HG02678 (cell line): ENCODE results near the gene NPBWR2.

Experiments used
- ATAC-seq: cut with Tn5 transposase; IDR thresholded peaks from one replicate; pipeline ENCODE4 v1.9.1; 2021; ENCODE audit warnings: mild to moderate bottlenecking, moderate library complexity; ENCODE audit not compliant: unreplicated experiment

NPBWR2 gene

DNA sequence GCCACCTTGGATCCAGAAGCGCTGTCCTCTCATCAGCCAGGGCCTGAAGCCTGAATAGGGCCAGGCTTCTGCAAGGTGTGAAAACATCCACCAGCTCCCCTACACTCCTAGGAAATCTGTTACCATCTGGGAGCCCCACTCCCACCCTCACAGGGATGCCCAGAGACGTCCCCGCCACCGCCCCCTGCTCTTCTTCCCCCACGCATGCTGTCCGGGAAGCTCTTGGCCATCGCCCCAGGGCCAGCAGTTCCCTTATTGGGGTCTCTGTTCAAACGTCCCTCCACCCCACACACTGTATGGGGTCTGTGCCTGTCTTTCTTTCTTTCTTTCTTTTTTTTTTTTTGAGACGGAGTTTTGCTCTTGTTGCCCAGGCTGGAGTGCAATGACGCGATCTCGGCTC lies 31.8 kb downstream of the NPBWR2 start:
- no peak for ATAC-seq

DNA sequence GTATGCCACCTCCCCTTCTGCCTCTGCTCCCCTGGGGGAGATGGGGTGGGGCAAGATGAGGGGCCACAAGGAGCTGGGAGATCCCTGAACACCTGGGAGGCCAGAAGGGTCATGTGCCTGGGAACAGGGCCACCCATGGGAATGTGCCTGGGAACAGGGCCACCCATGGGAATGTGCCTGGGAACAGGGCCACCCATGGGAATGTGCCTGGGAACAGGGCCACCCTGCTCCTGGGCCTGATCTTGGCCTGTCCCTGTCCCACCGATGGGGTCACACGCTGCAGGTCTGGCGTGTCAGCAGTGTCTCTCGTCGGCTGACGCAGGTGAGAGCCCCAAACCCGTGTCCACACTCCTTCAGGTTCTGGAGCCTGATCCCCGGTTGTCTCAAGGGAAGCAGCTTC lies 32.4 kb downstream of the NPBWR2 start:
- ATAC-seq: no peak

DNA sequence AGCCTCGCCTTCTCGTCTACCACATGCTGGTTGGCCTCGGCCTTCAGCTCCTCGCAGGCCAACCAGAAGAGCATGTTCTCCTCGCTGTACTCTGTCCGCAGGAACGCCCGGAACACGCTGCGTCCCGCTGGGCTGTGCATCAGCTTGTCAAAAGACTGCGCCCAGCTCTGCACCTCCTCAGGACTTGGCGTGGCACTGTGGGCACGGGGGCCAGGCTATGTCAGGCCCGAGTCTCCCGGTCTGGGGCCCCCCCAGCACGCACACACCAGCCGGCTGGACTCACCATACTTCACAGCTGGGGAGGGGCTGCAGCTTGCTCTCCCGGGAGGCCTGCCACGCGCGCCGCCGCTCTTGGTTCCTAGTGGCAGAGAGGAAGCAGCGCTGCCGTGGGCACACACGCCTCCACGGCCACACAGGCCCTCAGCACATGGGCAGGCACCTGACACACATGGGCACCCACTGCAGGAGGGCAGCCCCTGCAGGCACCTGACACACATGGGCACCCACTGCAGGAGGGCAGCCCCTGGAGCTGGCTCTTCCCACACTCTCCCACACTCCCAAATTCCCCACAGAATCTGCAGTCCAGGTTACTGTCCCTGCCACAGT lies 33.1 kb downstream of the NPBWR2 start:
- no peak for ATAC-seq

DNA sequence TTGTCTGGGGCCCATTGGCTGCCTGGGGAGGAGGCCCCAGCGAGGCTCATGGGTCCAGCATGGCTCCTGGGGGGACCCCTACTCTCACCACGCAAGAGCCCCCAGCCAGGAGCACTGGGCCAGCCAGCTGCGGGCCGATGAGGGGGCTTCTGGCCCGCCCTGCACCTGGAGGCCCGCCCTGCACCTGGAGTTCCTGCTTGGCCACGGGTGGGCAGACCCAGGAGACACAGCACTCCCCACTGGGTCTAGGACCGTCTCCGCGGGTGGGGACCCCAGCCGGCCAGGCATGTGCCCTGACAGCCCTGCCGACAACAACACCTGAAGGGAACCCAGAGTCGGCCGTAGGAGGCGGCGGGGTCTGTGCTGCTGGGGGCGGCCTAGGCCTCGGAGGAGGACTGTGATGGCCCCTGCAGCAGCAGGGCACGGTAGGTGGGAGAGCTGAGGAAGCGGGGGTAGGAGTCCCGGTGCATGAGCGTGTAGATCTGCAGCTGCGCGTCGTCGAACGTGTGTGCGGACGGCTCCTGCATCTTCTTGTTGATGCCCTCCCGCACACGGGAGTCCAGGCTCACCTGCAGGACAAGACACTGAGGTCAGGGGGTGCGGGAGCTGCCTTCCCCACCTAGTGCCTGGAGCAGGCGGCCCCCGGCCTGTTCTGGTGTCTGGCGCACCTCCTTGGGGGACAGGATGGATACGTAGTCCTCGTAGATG lies 33.7 kb downstream of the NPBWR2 start:
- ATAC-seq: no peak

DNA sequence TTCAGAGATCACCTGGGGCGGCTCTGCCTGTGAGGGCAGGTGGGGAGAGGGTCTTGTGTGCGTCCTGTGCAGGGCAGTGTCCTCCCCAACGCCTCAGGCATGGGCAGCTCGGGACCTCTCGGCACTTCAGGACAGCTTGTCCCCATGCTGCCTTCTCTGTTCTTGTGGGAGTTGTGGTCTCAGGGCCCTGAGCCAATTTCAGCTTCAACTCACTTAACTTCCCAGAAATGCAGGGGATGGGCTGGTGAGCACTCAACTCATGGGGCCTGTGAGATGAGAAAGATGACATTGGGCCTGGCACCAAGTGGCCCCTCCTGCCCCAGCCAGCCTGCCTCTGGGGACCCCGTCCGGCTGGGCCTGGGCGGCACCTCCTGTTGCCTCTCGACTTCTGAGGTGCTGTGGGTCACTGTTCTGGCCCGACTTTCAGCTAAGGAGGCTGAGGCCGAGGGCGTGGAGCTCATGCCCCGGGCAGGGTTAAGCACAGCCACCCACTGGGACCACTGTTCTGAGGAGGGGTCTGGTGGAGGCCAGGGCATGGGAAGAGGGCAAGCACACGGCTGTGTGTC lies 34.8 kb downstream of the NPBWR2 start:
- ATAC-seq: no peak

DNA sequence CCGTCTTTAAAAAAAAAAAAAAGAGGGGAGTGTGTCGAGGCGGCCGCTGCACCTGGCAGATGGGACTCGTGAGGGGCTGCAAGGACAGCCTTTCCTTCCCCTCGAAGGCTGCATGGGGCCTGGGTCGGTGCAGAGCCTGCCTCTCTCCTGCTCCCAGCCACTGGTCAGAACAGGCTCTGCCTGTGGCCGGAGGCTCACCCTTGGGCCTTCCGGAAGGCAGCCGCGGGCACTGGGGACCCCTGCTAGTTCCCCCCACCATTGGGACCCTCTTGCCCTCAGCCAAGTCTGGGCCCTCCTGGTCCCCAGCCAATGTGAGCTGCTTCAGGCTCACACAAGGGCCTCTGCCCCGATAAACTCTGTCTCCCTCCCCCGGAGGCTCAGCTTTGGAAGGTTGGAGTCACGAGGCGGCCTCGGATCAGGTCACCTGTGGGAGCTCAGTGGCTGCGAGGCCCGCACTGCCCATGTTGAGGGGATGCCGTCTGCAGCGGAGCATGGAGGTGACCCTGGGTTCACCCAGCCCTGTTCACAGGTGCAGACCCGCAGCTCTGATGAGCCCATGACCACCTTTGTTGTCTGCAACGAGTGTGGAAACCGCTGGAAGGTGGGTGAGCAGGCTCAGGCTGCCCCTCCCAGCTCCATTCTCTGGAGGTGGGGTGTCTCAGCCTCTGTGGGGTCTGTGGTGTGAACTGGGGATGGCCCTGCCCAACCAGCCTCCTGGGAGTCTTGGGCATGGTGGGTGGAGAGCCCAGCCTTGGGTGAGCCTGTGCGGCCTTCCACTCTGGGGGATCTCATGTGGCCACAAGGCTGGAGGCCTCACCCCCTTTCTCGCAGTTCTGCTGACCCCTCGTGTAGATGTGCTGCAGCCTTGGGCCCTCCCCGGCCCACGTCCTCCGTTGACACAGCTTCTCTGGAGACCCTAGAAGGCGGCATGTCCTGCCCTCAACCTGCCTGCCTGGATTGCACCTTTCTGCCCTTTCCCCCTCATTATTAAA lies 35.7 kb downstream of the NPBWR2 start:
- ATAC-seq: no peak

DNA sequence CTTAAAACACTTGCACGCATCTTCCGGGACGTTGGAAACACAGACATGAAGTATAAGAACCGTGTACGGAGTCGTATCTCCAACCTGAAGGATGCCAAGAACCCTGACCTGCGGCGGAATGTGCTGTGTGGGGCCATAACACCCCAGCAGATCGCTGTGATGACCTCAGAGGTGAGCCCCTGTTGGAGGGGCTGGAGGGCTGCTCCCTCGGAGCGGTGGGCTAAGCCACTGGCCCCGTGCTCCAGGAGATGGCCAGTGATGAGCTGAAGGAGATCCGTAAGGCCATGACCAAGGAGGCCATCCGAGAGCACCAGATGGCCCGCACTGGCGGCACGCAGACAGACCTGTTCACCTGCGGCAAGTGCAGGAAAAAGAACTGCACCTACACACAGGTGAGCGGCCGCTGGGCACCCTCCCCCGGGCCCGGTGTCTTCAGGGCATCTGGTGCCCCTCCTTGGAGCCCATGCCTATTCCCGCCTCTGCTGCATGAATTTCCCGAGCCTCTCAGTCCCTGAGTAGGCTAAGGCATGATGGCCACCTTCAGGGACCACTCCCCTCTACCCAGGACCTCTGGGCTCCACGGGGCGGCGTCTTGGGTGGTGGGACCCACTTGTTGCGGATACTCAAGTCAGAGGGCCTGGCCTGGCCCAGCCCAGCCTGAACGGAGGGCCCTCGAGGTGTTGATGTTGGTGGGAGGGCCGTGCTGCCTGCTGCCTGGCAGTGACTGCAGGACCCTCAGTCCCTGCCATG lies 36.9 kb downstream of the NPBWR2 start:
- ATAC-seq: no peak

DNA sequence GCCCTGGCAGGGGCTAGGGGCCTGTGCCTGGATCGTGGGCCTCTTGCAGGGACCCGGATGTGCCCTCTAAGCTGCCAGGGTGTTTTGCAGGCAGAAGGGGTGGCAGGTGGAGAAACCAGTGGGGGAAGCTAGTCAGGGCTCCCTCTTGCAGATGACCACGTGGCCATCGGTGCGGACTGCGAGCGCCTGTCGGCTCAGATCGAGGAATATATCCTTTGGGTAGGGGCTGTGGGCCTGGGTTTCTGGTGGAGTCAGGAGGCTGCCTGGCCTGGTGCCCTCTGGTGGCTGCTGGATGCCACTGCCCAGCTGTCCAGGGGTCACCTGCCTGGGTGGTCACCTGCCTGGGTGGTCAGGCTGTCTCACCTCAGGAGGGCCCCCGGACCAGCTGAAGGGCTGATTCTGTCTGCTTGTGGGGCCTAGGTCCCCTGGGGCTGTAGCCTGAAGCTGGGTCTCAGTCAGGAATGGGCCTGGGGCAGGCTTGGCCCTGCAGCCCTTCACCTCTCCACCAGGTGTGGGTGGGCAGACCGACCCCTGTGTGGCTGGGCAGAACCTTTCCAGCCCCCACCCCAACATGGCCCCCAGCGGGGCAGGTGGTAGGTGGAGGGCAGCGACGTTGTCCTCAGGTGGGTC lies 37.6 kb downstream of the NPBWR2 start:
- ATAC-seq: no peak

DNA sequence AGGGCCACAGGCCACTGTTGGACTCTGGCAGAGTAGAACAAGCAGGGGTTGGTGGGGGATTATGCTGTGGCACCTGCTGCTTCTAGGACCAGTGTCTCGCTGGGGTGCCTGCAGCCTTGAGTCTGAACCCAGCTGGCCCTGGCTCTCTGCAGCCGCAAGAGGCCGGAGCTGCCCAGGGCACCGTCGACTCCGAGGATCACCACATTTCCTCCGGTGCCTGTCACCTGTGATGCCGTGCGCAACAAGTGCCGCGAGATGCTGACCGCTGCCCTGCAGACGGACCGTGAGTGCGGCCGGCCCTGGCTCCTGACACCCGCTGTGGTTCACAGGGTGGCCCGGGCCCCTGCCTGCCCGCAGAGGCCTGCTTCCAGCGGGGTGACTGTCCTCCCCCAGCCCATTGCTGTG lies 38.2 kb downstream of the NPBWR2 start:
- no peak for ATAC-seq

DNA sequence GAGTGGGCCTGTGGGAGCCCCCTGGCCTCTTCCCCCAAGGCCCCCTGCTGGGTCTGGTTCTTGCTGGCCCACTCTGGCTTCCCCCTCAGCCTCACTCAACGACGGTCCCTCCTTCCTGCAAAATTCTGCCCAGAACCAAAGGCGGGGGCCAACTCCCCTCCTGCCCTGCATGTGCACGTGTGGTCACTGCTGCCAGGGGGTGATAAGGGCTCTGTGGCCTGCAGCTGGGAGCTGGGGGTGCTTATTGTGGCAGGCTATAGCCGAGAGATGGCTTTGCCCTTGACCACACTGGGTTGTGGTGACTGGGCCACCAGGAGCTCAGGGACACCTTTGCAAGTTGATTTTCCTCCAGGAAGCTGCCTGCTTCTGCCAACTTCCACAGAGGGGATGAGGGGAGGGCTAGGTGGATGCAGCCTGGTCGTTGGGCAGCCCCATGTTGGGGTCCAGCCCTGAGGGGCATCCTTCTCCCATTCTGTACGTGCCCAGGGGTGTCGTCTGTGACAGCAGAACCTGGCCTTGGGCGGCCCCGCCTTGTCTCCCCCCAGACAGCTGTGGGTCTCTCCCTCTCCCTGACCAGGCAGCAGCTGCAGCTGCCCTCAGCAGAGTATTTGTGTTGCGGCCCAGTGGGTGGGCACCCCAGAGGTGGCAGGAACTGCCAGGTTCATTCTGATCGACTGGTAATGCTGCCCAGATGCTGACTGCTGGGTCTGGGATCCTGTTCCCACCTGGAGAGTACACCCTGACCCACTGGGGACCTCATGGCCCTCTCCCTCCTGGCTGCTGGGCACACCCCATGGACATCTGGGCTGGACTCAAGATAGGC lies 38.8 kb downstream of the NPBWR2 start:
- no peak for ATAC-seq

DNA sequence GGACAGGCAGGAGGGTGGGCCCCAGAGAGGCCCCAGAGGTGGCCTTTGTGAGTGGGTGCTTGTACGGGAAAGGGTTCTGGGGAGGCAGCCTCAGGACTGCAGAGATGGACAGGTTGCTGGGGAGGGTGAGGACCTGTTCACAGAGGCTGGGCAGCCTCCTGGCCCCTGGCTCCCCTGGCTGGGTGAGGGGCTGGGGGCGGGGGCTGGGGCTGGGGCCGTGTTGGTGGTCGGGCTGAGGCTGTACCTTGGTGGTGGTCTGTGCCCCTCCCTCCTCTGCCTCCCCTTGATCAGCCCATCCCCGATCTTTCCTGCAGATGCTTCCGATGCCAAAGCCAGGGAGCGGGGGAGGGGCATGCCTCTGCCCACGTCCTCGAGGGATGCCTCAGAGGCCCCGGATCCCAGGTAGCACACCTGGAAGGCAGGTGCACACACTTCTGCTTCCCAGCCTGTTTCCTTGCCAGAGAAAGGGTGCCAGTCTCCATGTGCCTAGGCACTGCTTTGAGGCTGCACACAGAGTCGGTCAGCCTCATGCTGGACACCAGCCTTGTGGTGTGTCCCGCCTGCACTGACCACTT lies 39.5 kb downstream of the NPBWR2 start:
- ATAC-seq: no peak

DNA sequence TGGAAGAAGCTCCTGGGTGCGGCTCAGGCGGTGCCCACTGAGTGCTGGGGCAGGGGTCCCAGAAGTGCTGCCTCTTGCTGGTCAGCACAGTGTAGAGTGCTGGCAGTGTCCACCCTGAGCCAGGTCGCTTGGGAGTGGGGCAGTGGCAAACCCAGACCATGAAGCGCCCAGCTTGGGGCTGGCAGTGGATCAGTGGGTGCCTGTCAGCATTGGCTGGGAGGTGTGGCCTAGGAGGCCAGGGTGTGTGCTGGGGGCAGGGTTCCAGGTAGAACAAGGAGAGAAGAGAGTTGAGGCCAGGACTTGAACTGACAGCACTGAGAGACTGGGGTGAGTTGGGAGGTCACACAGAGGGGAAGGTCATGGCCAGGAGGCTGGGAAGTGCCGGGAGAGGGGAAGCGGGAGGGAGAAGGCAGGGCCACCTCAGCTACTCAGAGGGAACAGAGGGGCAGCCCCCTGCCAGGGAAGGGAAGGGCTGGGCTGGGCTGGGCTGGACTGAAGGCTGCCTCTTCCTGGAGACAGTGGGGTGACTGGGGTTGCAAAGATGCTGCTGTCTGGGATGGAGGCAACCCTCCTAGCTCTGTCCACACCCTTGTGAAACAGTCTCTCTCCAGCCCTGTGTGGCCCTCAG lies 40.2 kb downstream of the NPBWR2 start:
- ATAC-seq: no peak

DNA sequence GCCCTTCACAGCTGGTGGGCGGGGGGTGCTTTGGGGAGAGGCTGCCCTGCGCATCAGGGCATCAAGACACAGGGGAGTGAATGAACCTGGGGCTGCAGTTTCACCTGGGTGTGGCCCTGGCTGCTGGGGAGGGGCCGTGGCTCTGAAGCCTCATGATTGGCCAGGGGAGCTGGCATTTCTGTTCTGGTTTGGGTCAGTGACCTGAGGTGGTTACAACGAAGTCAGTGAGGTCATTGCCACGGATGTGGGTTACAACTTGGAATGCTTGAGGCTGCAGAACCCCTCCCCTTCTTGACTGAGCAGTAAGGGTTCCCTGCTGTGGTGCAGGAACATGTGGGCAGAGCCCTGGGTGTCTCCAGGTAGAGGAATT lies 41.4 kb downstream of the NPBWR2 start:
- ATAC-seq: no peak

DNA sequence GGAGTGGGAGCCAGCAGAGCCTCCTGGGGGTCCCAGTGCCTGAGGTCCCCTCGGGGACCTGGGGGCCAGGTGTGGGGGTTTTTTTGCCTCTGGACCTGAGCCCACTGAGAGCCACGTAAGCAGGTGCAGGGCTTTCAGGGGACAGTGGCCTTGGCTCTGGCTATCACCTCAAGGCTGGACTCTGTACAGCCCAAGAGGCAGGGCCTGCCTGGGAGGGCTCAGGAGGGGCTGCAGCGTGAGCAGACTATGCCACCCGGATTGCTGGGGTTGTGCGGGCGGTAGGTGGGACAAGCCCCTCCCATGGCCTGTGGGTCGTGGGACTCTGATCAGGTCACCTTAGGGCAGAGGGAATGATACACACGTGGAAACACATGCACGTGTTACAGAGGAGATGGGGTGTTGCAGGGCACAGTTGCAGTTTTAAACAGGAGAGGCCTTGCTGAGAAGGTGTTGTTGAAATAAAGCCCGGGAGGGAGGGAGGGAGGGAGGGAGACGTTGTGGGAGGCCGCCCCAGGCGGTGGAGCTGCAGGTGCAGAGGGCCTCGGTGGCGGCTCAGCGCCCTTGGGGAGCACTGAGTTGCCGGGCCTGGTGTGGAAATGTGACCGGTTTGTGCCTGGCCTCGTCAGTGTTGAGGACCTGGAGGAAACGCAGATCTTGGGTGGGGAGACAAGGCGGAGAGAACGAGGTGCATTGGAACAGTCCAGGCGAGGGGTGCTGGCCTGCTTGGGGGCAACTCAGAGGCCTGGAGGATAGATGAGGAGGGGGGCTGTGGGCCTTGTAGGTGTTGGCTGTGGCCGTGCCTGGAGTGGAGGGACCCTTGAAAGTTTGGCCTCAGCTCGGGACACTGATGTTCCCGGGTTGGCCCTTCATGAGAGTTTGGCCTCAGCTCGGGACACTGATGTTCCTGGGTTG lies 42.0 kb downstream of the NPBWR2 start:
- no peak for ATAC-seq

DNA sequence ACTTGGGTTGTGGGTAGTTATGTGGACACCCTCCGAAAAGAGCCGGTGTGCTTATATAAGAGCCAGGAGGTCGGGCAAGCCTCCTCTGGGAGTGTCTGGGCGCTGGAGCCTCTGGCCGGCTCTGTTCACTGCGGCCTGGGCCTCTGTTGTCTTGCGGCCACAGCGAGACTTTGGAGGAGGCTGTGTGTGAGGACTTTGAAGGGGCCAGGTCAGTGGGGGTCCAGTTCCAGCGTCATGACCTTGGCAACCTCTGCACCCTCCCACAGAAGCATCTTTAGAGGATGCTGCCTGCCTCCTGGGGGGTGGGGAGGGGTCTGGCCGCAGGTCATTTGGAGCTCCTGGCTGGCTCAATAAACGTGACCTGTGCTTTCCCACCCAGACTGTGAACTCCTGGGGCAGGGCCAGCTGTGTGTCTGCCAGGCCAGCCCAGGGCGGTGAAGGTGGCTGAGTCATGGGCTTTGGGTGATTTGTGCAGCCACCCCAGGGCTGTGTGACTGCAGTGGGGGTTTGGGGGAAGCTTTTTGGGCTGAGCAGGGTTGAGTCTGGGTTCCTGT lies 43.1 kb downstream of the NPBWR2 start:
- no peak for ATAC-seq

DNA sequence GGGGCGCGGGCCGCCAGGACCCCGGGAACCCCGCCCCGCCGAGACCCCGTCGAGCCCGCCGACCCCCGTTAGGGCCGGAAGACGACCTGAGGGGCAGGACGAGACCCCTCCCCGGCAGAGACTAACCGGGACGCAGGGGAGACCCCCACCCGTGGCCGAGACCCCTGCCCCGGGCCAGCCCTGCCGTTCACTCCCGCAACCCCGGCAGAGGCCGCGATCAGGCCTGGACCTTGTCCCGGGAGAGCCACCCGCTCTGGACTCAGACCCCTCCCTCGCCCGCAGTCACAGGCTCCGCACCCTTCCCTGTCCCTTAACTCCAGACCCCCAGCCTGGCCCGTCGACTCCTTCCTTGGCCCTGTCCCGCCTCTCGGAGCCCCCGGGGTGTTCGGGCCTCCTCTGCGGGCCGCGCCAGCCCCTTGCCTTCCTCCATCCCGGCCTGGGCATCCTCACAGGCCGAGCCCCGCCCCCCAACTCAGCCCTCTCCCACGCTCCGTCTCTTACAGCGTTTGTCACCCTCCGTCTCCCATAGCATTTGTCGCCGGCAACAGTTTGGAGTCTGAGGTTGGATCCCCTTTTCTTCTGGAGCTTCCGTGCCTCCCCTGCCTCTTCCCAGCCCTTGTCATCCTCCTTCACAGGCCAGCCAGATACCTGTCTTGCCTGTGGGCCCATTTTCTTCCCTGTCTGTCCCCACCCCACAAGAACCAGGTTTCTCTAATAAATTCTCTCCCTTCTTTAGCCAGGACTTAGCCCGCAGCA lies 43.8 kb downstream of the NPBWR2 start:
- ATAC-seq: no peak
